Vagina (tissue), 2 donors: Measurements from ENCODE around the gene TSNAXIP1. TPM values are rescaled to one million over a fixed set of nuclear protein-coding genes. Genes with fewer than 3 reads are reported as not detected.

Source experiments
- DNase-seq, 2 donors: peaks; one replicate each; pipeline ENCODE4 v3.0.0-alpha.2; 2017; ENCODE audit errors: extremely low spot score in 2 of 2
- H3K27ac ChIP-seq: fragments of 200-600 bp; sonication (generic); one replicate; pipeline ENCODE4 v1.5.1; 2019
- H3K27me3 ChIP-seq: fragments of 200-600 bp; sonication (generic); one replicate; pipeline ENCODE4 v1.5.1; 2019
- H3K36me3 ChIP-seq, 2 donors: fragments of 200-600 bp; sonication (generic); one replicate each; pipeline ENCODE4 v1.5.1; 2017 to 2019
- H3K4me1 ChIP-seq: fragments of 200-600 bp; sonication (generic); one replicate; pipeline ENCODE4 v1.5.1; 2019
- H3K4me3 ChIP-seq, 2 donors: fragments of 200-600 bp; sonication (generic); 1 replicate in 1 of 2; 2 replicates in 1 of 2; pipeline ENCODE4 v1.5.1; 2016 to 2019
- H3K9me3 ChIP-seq: fragments of 200-600 bp; sonication (generic); one replicate; pipeline ENCODE4 v1.5.1; 2019
- POLR2A ChIP-seq, 2 donors: fragments of 450-650 bp; IDR thresholded peaks; one replicate each; pipeline ENCODE4 v1.6.1; 2017; ENCODE audit warnings: antibody characterized with exemption in 2 of 2, mild to moderate bottlenecking in 2 of 2, moderate library complexity in 2 of 2
- POLR2AphosphoS5 ChIP-seq, 2 donors: sonication (generic); formaldehyde crosslinking; IDR thresholded peaks; one replicate each; pipeline ENCODE4 v1.9.0; 2017; ENCODE audit warnings: antibody characterized with exemption in 2 of 2, mild to moderate bottlenecking in 2 of 2, low read depth in 1 of 2; ENCODE audit not compliant: insufficient read depth in 1 of 2
- intact Hi-C: fragments of 100-400 bp; cut with DNase I; formaldehyde crosslinking; loops from one replicate; pipeline ENCODE4 v1.15.1; 2023
- small RNA-seq: library from RNA; depleted of rRNA; stranded (forward); fragments of <200 nt; gene quantifications from one replicate; pipeline ENCODE3, GENCODE V24; 2016
- total RNA-seq: library from RNA; depleted of rRNA; stranded (reverse); fragments of >200 nt; gene quantifications from one replicate; pipeline ENCODE4 v1.2.3, GENCODE V29; 2016
- TF ChIP-seq, protein P1 (sequence below), 3 experiments: fragments of 450-650 bp in 2 of 3; fragments of 200-600 bp in 1 of 3; sonication (generic) in 1 of 3; IDR thresholded peaks; one replicate each; pipeline ENCODE4 v1.5.1; 2017 to 2019; ENCODE audit warnings: antibody characterized with exemption in 3 of 3, mild to moderate bottlenecking in 2 of 3, moderate library complexity in 2 of 3

Gene TSNAXIP1
- total RNA-seq, 1 donor from 2014 or later = not detected

- Histone ChIP-seq H3K9me3 (no peaks in the 10 kb centered on the region), H3K4me3 (peak within 1 kb of the TSS; percentile 78 to 94), H3K27me3 (no peaks in the 10 kb centered on the region), H3K36me3 (peaks cover 0 to 50% of the 10 kb centered on the region in 2 donors), H3K27ac (peak within 1 kb of the TSS; percentile 73), H3K4me1 (peaks cover 40% of the 10 kb centered on the region)
- intact Hi-C loops = no loop called here
- TF ChIP-seq, protein P1, sequence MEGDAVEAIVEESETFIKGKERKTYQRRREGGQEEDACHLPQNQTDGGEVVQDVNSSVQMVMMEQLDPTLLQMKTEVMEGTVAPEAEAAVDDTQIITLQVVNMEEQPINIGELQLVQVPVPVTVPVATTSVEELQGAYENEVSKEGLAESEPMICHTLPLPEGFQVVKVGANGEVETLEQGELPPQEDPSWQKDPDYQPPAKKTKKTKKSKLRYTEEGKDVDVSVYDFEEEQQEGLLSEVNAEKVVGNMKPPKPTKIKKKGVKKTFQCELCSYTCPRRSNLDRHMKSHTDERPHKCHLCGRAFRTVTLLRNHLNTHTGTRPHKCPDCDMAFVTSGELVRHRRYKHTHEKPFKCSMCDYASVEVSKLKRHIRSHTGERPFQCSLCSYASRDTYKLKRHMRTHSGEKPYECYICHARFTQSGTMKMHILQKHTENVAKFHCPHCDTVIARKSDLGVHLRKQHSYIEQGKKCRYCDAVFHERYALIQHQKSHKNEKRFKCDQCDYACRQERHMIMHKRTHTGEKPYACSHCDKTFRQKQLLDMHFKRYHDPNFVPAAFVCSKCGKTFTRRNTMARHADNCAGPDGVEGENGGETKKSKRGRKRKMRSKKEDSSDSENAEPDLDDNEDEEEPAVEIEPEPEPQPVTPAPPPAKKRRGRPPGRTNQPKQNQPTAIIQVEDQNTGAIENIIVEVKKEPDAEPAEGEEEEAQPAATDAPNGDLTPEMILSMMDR (IDR thresholded peaks at IDR 0.05) = peak in 1 of 3 experiments; percentile 29
- peak in 1 of 2 donors; percentile 20 for TF ChIP-seq POLR2A (IDR thresholded peaks at IDR 0.05)
- peak; percentile 64 to 66 for TF ChIP-seq POLR2AphosphoS5 (IDR thresholded peaks at IDR 0.05; ENCODE audit: insufficient read depth in 1 of 2, low read depth in 1 of 2)
- peak in 1 of 2 donors; percentile 89 for DNase-seq
Measured at GRCh38 chr16:67872631-67873434, 66.1 kb downstream of the TSNAXIP1 start, which contains the start of gene EDC4. Gene EDC4, plus strand, starts transcription at chr16:67873052. Its CDS starts 210 bp downstream, at chr16:67873262.

DNA sequence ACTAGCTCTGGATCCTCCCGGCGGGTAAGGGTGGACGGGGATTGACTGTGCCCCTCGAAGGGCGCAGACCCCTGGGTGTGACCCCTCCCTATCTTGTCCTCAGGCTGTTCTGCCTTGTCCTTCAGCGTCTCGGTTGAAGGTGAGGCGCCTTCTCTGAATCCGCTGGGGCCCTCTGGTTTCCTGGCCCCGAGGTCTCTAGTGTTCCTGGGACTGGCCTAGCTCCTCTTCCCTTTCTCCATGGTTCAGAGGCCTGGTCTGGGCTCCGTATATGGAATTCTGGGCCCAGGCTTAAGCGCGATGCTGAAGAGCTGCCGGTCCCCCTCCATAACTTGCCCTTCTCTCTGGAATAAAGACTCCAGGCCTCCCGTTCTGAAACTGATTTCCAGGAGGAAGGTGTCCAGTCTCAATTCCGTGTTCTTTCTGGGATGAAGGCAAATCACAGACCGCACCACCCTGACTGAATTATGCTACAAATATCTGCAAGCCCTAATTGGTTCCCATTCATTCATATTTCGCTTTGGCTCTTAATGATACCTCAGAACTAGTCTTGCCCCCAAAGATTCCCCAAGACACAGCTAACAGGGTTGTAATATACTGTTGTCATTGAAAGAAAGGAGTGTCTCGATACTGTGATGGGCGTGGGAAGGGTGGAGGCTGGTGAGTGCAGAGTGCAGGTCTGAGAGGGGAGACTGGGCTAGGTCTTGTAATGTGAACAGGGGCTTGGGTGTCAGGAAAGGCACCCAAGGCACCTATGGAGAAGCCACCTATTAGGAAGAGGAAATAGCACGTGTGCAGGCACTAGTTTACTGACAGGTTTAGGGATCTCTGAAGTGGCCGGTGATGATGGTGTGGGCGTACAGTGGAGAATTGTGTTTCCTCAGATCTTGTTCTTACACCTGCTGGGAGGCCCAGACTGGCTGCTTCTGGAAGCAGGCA, 67.0 kb downstream of the TSNAXIP1 start:
- Histone ChIP-seq H3K4me1 (peaks cover 40% of the 10 kb centered on the region), H3K4me3 (peak overlapping the region; percentile 78 to 94), H3K36me3 (peaks cover under 1 to 50% of the 10 kb centered on the region in 2 donors), H3K9me3 (no peaks in the 10 kb centered on the region), H3K27me3 (no peaks in the 10 kb centered on the region), H3K27ac (peak overlapping the region; percentile 73)
- intact Hi-C loops = no loop called here
- TF ChIP-seq, protein P1 (IDR thresholded peaks at IDR 0.05) = no peak
- TF ChIP-seq POLR2A (IDR thresholded peaks at IDR 0.05) (no peak), POLR2AphosphoS5 (IDR thresholded peaks at IDR 0.05; ENCODE audit: insufficient read depth in 1 of 2, low read depth in 1 of 2) (no peak)
- DNase-seq = no peak

DNA sequence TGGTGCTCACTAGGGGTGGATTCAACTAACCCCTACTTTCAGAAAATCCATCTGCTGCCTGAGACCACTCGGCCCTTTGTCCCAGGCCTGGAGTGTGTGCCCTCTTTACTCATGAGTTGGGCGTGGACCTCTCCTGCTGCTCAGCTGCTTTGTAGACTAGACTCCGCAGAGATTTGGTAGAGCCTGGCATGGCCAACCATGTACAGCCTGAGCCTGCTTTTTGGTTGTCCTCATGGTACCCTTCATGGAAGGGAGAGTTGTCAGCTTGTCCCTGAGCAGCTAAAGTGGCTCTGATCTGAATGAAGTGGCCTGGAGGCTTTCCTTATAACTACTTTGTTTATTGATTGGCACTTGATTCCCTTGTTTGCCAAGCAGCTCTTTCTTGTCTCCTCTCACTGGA, 67.7 kb downstream of the TSNAXIP1 start:
- intact Hi-C loops = no loop called here

GRCh38 chr16:67877064-67877463, 70.4 kb downstream of the TSNAXIP1 start:
- H3K27me3 ChIP-seq = no peaks in the 10 kb centered on the region
- H3K9me3 ChIP-seq = no peaks in the 10 kb centered on the region
- TF ChIP-seq POLR2AphosphoS5 (IDR thresholded peaks at IDR 0.05; ENCODE audit: insufficient read depth in 1 of 2, low read depth in 1 of 2) = no peak
- TF ChIP-seq, protein P1 (IDR thresholded peaks at IDR 0.05) = no peak
- H3K36me3 ChIP-seq = peaks cover 4 to 62% of the 10 kb centered on the region in 2 donors
- intact Hi-C loops = no loop called here
- H3K4me3 ChIP-seq = no peak overlapping the region
- H3K27ac ChIP-seq = no peak overlapping the region
- peaks cover 39% of the 10 kb centered on the region for H3K4me1 ChIP-seq
- DNase-seq = peak in 1 of 2 donors; percentile 93

More for the DNA sequence above, 67.7 kb downstream of the TSNAXIP1 start:
- H3K9me3 ChIP-seq = no peaks in the 10 kb centered on the region
- H3K4me3 ChIP-seq = peak overlapping the region; percentile 78 to 94
- DNase-seq = no peak
- H3K27me3 ChIP-seq = no peaks in the 10 kb centered on the region
- H3K4me1 ChIP-seq = peaks cover 40% of the 10 kb centered on the region
- TF ChIP-seq POLR2A (IDR thresholded peaks at IDR 0.05) (no peak), POLR2AphosphoS5 (IDR thresholded peaks at IDR 0.05; ENCODE audit: insufficient read depth in 1 of 2, low read depth in 1 of 2) (no peak)
- TF ChIP-seq, protein P1 (IDR thresholded peaks at IDR 0.05) = no peak
- H3K36me3 ChIP-seq = peaks cover 4 to 50% of the 10 kb centered on the region in 2 donors
- H3K27ac ChIP-seq = no peak overlapping the region

Small RNA genes lying within 50 kb of the gene (small RNA-seq; reads per million reads assigned to genes)
- not detected for gene AC040162.2

Other genes with a start within 250 kb of the TSNAXIP1 start
- gene CTCF, start 244.4 kb upstream of the TSNAXIP1 start, total RNA-seq = 43.2 TPM
- gene CARMIL2, start 161.7 kb upstream of the TSNAXIP1 start, total RNA-seq = 5.6 TPM
- 38.8 TPM for gene ACD, start 146.6 kb upstream of the TSNAXIP1 start, total RNA-seq
- 1.2 TPM for gene PARD6A, start 145.9 kb upstream of the TSNAXIP1 start, total RNA-seq
- gene ENKD1, start 140.1 kb upstream of the TSNAXIP1 start, total RNA-seq = 14.7 TPM
- 10.3 TPM for gene C16orf86, start 140.1 kb upstream of the TSNAXIP1 start, total RNA-seq
- gene GFOD2, start 87.6 kb upstream of the TSNAXIP1 start, total RNA-seq = 32.7 TPM
- 17.9 TPM for gene RANBP10, start 329 bp upstream of the TSNAXIP1 start, total RNA-seq
- 50.6 TPM for gene THAP11, start 35.4 kb downstream of the TSNAXIP1 start, total RNA-seq
- gene NUTF2, start 40.0 kb downstream of the TSNAXIP1 start, total RNA-seq = 131 TPM
- gene CENPT, start 40.8 kb downstream of the TSNAXIP1 start, total RNA-seq = 57.7 TPM
- gene EDC4, start 66.2 kb downstream of the TSNAXIP1 start, total RNA-seq = 71.9 TPM
- gene NRN1L, start 78.0 kb downstream of the TSNAXIP1 start, total RNA-seq = not detected
- 17.4 TPM for gene PSKH1, start 86.4 kb downstream of the TSNAXIP1 start, total RNA-seq
- 3.2 TPM for gene CTRL, start 125.0 kb downstream of the TSNAXIP1 start, total RNA-seq
- 45.2 TPM for gene PSMB10, start 130.0 kb downstream of the TSNAXIP1 start, total RNA-seq
- 33.4 TPM for gene LCAT, start 137.2 kb downstream of the TSNAXIP1 start, total RNA-seq
- gene SLC12A4, start 161.7 kb downstream of the TSNAXIP1 start, total RNA-seq = 43.2 TPM
- gene DPEP3, start 173.6 kb downstream of the TSNAXIP1 start, total RNA-seq = not detected
- 2.0 TPM for gene DPEP2, start 192.6 kb downstream of the TSNAXIP1 start, total RNA-seq
- gene DPEP2NB, start 209.0 kb downstream of the TSNAXIP1 start, total RNA-seq = not detected
- gene DDX28, start 216.3 kb downstream of the TSNAXIP1 start, total RNA-seq = 17.7 TPM
- gene DUS2, start 216.4 kb downstream of the TSNAXIP1 start, total RNA-seq = 11.5 TPM